ENCODE data around the gene TRPM7.

DNA sequence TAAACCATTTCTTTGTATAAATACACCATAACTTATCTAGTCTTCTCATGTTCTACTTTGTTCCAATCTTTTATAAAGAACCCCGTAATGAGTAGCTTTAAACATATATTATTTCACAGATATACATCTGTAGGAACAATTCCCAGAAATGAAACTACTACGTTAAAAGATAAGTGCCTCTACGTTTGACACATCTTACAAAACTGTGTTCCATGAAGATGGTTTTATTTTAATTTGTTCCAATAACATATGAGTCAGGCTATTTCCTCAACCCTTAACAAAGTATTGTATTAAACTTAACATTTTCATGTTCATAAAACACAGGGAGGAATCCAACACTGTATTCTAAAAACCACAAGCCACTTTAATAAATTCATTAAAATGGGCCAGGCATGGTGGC lies 52.9 kb downstream of the TRPM7 start:
- TF ChIP-seq POLR2A (IDR thresholded peaks at IDR 0.05) (no peak), POLR2AphosphoS5 (IDR thresholded peaks at IDR 0.05) (no peak), EP300 (IDR thresholded peaks at IDR 0.05) (no peak)
- TF ChIP-seq, protein P1, sequence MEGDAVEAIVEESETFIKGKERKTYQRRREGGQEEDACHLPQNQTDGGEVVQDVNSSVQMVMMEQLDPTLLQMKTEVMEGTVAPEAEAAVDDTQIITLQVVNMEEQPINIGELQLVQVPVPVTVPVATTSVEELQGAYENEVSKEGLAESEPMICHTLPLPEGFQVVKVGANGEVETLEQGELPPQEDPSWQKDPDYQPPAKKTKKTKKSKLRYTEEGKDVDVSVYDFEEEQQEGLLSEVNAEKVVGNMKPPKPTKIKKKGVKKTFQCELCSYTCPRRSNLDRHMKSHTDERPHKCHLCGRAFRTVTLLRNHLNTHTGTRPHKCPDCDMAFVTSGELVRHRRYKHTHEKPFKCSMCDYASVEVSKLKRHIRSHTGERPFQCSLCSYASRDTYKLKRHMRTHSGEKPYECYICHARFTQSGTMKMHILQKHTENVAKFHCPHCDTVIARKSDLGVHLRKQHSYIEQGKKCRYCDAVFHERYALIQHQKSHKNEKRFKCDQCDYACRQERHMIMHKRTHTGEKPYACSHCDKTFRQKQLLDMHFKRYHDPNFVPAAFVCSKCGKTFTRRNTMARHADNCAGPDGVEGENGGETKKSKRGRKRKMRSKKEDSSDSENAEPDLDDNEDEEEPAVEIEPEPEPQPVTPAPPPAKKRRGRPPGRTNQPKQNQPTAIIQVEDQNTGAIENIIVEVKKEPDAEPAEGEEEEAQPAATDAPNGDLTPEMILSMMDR (IDR thresholded peaks at IDR 0.05) = no peak
